Measurements from ENCODE around the gene DCLRE1B. TPM values are rescaled to one million over a fixed set of nuclear protein-coding genes. Genes with fewer than 3 reads are reported as not detected.

Gene DCLRE1B
- total and polyA plus RNA-seq, 2 experiments from 2014 or later, result 4.6 to 6.0 TPM

DNA sequence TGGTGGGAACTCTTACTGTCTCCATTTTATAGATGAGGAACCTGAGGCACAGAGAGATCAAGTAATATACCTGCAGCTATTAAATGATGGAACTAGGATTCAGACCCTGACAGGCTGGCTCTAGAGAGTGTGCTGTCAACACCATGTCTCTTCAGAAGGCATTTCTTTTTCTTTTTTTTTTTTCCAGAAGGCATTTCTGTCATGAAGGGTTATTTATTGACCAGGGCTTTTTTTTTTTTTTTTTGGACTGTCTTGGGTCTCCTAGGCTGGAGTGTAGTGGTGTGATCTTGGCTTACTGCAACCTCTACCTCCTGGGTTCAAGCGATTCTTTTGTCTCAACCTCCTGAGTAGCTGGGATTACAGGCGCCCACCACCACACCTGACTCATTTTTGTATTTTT is 46.6 kb downstream of the DCLRE1B start:
- Histone ChIP-seq H3K4me3 (no peak overlapping the region), H3K27me3 (no peaks in the 10 kb centered on the region), H3K4me1 (ENCODE audit: insufficient read depth) (peaks cover 22% of the 10 kb centered on the region), H3K36me3 (replicated peaks; ENCODE audit: insufficient read depth, low read depth) (no peaks in the 10 kb centered on the region), H3K79me2 (peaks cover 55% of the 10 kb centered on the region), H3K9me2 (replicated peaks; ENCODE audit: insufficient read depth) (no peaks in the 10 kb centered on the region), H3K27ac (no peak overlapping the region), H3K4me2 (no peak overlapping the region), H4K20me1 (ENCODE audit: insufficient read depth, poor library complexity, severe bottlenecking) (peaks cover 4% of the 10 kb centered on the region), H2AFZ (no peak overlapping the region), H3K9me3 (ENCODE audit: low read depth) (no peaks in the 10 kb centered on the region)
- TF ChIP-seq, protein P1, sequence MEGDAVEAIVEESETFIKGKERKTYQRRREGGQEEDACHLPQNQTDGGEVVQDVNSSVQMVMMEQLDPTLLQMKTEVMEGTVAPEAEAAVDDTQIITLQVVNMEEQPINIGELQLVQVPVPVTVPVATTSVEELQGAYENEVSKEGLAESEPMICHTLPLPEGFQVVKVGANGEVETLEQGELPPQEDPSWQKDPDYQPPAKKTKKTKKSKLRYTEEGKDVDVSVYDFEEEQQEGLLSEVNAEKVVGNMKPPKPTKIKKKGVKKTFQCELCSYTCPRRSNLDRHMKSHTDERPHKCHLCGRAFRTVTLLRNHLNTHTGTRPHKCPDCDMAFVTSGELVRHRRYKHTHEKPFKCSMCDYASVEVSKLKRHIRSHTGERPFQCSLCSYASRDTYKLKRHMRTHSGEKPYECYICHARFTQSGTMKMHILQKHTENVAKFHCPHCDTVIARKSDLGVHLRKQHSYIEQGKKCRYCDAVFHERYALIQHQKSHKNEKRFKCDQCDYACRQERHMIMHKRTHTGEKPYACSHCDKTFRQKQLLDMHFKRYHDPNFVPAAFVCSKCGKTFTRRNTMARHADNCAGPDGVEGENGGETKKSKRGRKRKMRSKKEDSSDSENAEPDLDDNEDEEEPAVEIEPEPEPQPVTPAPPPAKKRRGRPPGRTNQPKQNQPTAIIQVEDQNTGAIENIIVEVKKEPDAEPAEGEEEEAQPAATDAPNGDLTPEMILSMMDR (IDR thresholded peaks at IDR 0.05; ENCODE audit: poor library complexity), result no peak
- TF ChIP-seq EZH2 (IDR thresholded peaks at IDR 0.05; ENCODE audit: borderline replicate concordance), result no peak
- TF ChIP-seq EZH2phosphoT487 (IDR thresholded peaks at IDR 0.05; ENCODE audit: low read depth, severe bottlenecking, unreplicated experiment), result no peak
- no peak for DNase-seq (ENCODE audit: low spot score)
- 100% methylated on average over 2 of the region's 2 CpGs for WGBS (ENCODE audit: low lambda C conversion rate, missing lambda C conversion rate)

DNA sequence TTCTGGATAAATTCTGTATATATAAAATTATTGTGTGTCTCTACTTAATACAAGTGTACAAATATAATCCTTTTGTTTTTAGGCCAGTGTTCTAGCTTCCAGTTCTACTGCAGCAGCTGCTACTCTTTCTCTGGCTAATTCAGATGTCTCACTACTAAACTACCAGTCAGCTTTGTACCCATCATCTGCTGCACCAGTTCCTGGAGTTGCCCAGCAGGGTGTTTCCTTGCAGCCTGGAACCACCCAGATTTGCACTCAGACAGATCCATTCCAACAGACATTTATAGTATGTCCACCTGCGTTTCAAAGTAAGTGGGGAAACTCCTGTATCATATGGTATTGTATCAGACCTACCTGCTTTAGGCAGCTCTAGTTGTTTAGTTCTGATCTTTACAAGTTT is 52.9 kb downstream of the DCLRE1B start:
- Histone ChIP-seq H4K20me1 (ENCODE audit: insufficient read depth, poor library complexity, severe bottlenecking) (no peaks in the 10 kb centered on the region), H3K4me1 (ENCODE audit: insufficient read depth) (no peaks in the 10 kb centered on the region), H3K9me3 (ENCODE audit: low read depth) (no peaks in the 10 kb centered on the region), H3K36me3 (replicated peaks; ENCODE audit: insufficient read depth, low read depth) (no peaks in the 10 kb centered on the region), H3K9me2 (replicated peaks; ENCODE audit: insufficient read depth) (no peaks in the 10 kb centered on the region), H2AFZ (no peak overlapping the region), H3K27ac (no peak overlapping the region), H3K79me2 (peaks cover 6% of the 10 kb centered on the region), H3K4me3 (no peak overlapping the region), H3K4me2 (no peak overlapping the region), H3K27me3 (no peaks in the 10 kb centered on the region)
- WGBS (ENCODE audit: low lambda C conversion rate, missing lambda C conversion rate), result 83% methylated on average over 1 of the region's 1 CpG
- TF ChIP-seq EZH2 (IDR thresholded peaks at IDR 0.05; ENCODE audit: borderline replicate concordance) (no peak), EZH2phosphoT487 (IDR thresholded peaks at IDR 0.05; ENCODE audit: low read depth, severe bottlenecking, unreplicated experiment) (no peak)
- TF ChIP-seq, protein P1 (IDR thresholded peaks at IDR 0.05; ENCODE audit: poor library complexity), result no peak
- DNase-seq (ENCODE audit: low spot score), result no peak

DNA sequence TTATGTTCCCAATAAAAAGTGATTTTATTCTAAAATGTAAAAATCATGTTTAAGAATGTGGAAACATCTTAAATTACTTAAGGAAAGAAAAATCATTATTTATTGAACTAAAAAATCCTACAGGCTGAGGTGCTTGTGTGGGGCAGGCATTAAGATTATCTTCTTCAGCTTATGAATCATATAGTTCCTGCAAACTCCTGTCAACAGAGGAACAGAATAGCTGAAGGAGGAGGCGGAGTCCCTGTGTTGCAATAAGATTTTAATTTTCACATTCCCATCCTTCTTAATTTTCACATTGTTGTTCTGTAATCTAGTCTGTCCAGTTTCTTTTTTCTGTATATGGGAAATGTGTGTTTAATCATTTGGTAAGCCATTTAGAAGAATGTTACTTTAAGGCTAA is 53.6 kb downstream of the DCLRE1B start:
- no peak for DNase-seq (ENCODE audit: low spot score)
- TF ChIP-seq EZH2phosphoT487 (IDR thresholded peaks at IDR 0.05; ENCODE audit: low read depth, severe bottlenecking, unreplicated experiment), result no peak
- TF ChIP-seq, protein P1 (IDR thresholded peaks at IDR 0.05; ENCODE audit: poor library complexity), result no peak
- no peak for TF ChIP-seq EZH2 (IDR thresholded peaks at IDR 0.05; ENCODE audit: borderline replicate concordance)
- Histone ChIP-seq H3K9me2 (replicated peaks; ENCODE audit: insufficient read depth) (no peaks in the 10 kb centered on the region), H3K4me3 (no peak overlapping the region), H3K9me3 (ENCODE audit: low read depth) (no peaks in the 10 kb centered on the region), H3K4me2 (no peak overlapping the region), H3K36me3 (replicated peaks; ENCODE audit: insufficient read depth, low read depth) (no peaks in the 10 kb centered on the region), H4K20me1 (ENCODE audit: insufficient read depth, poor library complexity, severe bottlenecking) (no peaks in the 10 kb centered on the region), H2AFZ (no peak overlapping the region), H3K4me1 (ENCODE audit: insufficient read depth) (no peaks in the 10 kb centered on the region), H3K27ac (no peak overlapping the region), H3K79me2 (peaks cover 4% of the 10 kb centered on the region), H3K27me3 (no peaks in the 10 kb centered on the region)
- WGBS (ENCODE audit: low lambda C conversion rate, missing lambda C conversion rate), result 94% methylated on average over 1 of the region's 1 CpG

All from hepatocyte (in vitro differentiated cells).